Chondrocyte (in vitro differentiated cells): Measurements from ENCODE around the gene PAIP2B. TPM values are rescaled to one million over a fixed set of nuclear protein-coding genes. Genes with fewer than 3 reads are reported as not detected.
A peak's percentile ranks its signal among the peaks of the same experiment; 100 is the strongest.

Experiments
- DNase-seq: peaks from one replicate; pipeline ENCODE4 v3.0.0; 2021; ENCODE audit warnings: mixed read lengths, low spot score
- H3K27ac Mint-ChIP-seq: one replicate; pipeline ENCODE4 v1.8.0; 2021; ENCODE audit warnings: mild to moderate bottlenecking, moderate library complexity, mixed read lengths; ENCODE audit not compliant: unreplicated experiment
- H3K27me3 Mint-ChIP-seq: 2 replicates; pipeline ENCODE4 v1.8.0; 2021; ENCODE audit warnings: low read depth, mixed read lengths
- H3K36me3 Mint-ChIP-seq: 2 replicates; pipeline ENCODE4 v1.8.0; 2021; ENCODE audit warnings: low read depth, mixed read lengths
- H3K4me1 Mint-ChIP-seq: 2 replicates; pipeline ENCODE4 v1.8.0; 2021; ENCODE audit warnings: low read depth, mild to moderate bottlenecking, mixed read lengths
- H3K4me3 Mint-ChIP-seq: one replicate; pipeline ENCODE4 v1.8.0; 2021; ENCODE audit warnings: mild to moderate bottlenecking, moderate library complexity, mixed read lengths; ENCODE audit not compliant: unreplicated experiment
- H3K9me3 Mint-ChIP-seq: 2 replicates; pipeline ENCODE4 v1.8.0; 2021; ENCODE audit warnings: low read depth, mixed read lengths
- total RNA-seq: library from RNA; stranded (reverse); gene quantifications from 3 replicates; pipeline ENCODE4 v1.2.1, GENCODE V29; 2021
- TF ChIP-seq, protein P1 (sequence below): fragments of 200-600 bp; sonication (generic); IDR thresholded peaks from 2 replicates; pipeline ENCODE4 v1.5.0; 2021; ENCODE audit warnings: antibody characterized with exemption, mild to moderate bottlenecking, moderate library complexity

PAIP2B gene
- total RNA-seq, 1 donor from 2014 or later: 0.70 TPM

DNA sequence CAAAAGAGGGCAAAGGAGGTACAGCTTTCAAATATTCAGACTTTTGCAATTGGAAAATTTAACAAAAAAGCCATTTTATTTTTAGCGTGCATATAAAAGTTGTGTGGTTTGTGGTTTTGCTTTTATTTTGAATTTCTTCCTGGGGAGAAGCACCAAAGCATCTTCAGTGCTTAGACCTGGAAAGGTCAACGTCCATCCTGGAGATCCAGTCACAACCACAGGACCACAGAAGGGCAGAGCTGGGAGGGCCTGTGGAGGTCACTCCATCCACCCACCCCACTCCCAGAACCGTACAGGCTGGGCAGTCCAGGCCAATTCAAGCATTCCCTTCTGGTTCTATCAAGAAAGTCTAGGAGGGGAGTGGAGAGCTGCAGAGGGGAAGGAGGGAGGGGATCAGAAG is 52.7 kb downstream of the PAIP2B start:
- Mint-ChIP-seq H3K27ac (no peak overlapping the region), H3K36me3 (no peaks in the 10 kb centered on the region), H3K4me1 (no peaks in the 10 kb centered on the region), H3K4me3 (no peak overlapping the region), H3K27me3 (peaks cover 26% of the 10 kb centered on the region), H3K9me3 (no peaks in the 10 kb centered on the region)
- no peak for DNase-seq
- TF ChIP-seq, protein P1, sequence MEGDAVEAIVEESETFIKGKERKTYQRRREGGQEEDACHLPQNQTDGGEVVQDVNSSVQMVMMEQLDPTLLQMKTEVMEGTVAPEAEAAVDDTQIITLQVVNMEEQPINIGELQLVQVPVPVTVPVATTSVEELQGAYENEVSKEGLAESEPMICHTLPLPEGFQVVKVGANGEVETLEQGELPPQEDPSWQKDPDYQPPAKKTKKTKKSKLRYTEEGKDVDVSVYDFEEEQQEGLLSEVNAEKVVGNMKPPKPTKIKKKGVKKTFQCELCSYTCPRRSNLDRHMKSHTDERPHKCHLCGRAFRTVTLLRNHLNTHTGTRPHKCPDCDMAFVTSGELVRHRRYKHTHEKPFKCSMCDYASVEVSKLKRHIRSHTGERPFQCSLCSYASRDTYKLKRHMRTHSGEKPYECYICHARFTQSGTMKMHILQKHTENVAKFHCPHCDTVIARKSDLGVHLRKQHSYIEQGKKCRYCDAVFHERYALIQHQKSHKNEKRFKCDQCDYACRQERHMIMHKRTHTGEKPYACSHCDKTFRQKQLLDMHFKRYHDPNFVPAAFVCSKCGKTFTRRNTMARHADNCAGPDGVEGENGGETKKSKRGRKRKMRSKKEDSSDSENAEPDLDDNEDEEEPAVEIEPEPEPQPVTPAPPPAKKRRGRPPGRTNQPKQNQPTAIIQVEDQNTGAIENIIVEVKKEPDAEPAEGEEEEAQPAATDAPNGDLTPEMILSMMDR: no peak

DNA sequence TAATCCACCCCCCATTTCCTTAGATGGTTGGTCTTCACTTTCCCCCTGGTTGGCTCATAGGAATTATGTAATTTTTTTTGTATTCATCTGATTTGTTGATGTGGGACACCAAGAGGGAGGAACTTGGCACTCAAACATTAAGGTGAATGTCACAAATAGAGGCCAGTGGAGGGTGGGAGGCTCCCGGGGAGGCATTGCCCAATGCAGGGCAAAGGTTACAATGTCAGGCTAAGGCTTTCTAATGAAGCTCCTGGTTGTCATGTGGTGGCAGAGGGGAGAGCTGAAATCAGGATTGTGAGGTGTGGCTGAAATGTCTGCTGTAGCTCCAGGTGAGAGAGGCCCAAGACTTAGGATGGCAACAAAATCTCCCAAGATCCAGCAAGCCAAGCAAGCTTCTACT is 53.8 kb downstream of the PAIP2B start:
- Mint-ChIP-seq H3K4me1 (peaks cover 3% of the 10 kb centered on the region), H3K27me3 (peaks cover 18% of the 10 kb centered on the region), H3K9me3 (no peaks in the 10 kb centered on the region), H3K4me3 (no peak overlapping the region), H3K36me3 (no peaks in the 10 kb centered on the region), H3K27ac (no peak overlapping the region)
- no peak for DNase-seq
- TF ChIP-seq, protein P1: no peak

DNA sequence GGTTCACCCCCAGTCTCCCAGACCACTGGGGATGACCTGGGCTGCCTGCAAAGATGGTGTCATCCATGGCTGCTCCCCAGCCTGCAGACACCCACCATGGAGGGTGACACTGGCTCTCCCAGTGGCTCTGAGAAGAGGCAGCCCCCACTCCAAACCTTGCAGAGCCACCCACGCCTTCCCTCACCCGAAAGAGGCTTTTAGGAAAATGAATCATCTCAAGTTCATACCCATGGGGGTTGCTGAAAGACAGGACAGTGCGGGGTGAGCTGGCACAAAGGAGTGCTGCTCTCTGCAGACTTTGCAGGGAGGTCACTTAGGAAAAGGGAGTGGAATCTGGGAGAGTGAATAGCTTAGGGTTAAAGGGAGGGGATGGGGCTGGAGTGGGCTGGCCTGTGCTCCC is 60.1 kb downstream of the PAIP2B start:
- Mint-ChIP-seq H3K4me1 (peaks cover 3% of the 10 kb centered on the region), H3K9me3 (no peaks in the 10 kb centered on the region), H3K27ac (no peak overlapping the region), H3K36me3 (no peaks in the 10 kb centered on the region), H3K4me3 (no peak overlapping the region), H3K27me3 (peaks cover 13% of the 10 kb centered on the region)
- no peak for DNase-seq
- TF ChIP-seq, protein P1: no peak

DNA sequence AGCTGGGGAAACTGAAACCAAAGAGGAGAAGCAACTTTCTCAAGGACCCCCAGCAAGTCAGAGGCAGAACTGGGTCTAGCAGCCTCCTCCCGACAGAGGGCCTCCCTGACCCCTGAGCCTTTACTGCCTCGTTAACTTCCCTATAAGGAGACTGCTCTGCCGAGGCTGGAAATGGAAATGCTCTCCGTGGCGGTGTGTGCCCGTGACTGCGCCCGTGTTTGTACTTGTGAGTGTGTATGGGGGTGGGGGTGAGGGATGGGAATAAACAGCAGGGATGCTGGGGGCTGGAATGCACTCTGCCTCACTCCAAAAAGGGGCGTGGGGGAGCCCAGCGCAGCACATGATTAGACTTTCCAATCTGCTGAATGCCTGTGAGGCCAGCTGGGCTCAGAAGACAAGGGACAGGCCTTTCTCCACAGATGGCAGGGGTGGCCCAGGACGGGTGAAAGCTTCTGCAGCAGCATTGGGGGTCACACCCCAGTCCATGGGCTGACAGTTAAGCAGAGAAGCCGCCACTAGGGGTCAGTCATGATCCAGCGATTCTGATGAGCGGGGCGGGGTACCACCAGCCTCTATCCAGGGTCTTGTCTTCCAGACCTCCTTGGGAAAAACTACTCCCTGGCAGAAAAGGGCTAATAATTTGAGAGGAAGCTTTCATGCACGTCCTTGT is 69.6 kb downstream of the PAIP2B start:
- peaks cover 18% of the 10 kb centered on the region for H3K27me3 Mint-ChIP-seq
- no peak overlapping the region for H3K27ac Mint-ChIP-seq
- peak overlapping the region; percentile 37 for H3K4me3 Mint-ChIP-seq
- H3K4me1 Mint-ChIP-seq: peaks cover 11% of the 10 kb centered on the region
- no peaks in the 10 kb centered on the region for H3K36me3 Mint-ChIP-seq
- no peak for DNase-seq
- TF ChIP-seq, protein P1: peak; percentile 84
- no peaks in the 10 kb centered on the region for H3K9me3 Mint-ChIP-seq

DNA sequence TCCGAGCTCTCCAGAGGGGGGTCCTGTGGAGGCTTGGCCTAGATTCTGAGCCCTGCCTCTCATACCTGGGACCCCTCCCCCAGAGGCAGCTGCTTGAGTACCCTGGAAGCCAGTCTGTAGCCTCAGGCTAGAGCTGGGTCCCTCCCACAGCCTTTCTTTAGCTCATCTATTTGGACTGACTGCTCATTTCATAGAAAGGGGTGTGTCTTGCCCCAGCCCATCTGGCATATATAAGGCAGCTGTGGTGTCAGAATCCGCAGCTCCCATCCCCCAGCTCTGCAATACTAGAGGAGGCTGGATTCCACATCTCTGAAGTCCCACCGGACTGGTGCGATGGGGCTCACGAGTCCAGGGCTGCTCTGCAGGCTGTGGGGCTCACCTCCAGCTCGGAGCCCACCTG is 70.3 kb downstream of the PAIP2B start:
- no peaks in the 10 kb centered on the region for H3K9me3 Mint-ChIP-seq
- H3K4me3 Mint-ChIP-seq: no peak overlapping the region
- peaks cover 11% of the 10 kb centered on the region for H3K4me1 Mint-ChIP-seq
- TF ChIP-seq, protein P1: no peak
- no peak for DNase-seq
- no peaks in the 10 kb centered on the region for H3K36me3 Mint-ChIP-seq
- H3K27ac Mint-ChIP-seq: no peak overlapping the region
- peaks cover 18% of the 10 kb centered on the region for H3K27me3 Mint-ChIP-seq
